Heart left ventricle (tissue), 13 donors: Measurements from ENCODE around the gene KRTAP5-5.

Experiments
- POLR2A ChIP-seq, 2 donors: fragments of 450-650 bp; IDR thresholded peaks; one replicate each; pipeline ENCODE4 v1.6.1; 2017; ENCODE audit warnings: antibody characterized with exemption in 2 of 2, mild to moderate bottlenecking in 2 of 2, moderate library complexity in 2 of 2
- TF ChIP-seq, protein P1 (sequence below), 12 donors: fragments of 200-600 bp; sonication (generic) in 4 of 12; IDR thresholded peaks; one replicate each; pipeline versions ENCODE4 v1.5.0 to v1.8.0; 2018 to 2022; ENCODE audit warnings: antibody characterized with exemption in 12 of 12, mild to moderate bottlenecking in 5 of 12
- donor health status: ischemic (EF 13 %, LVEDD 7.1; RV severe dilation, severe dysfunction).
- donor health status: DM: no; HTN: yes; CAD: no.
- donor health status: DM: no; HTN: no; CAD: no.
- donor health status: ischemic (EF 25% LVEDD 6.9; RV normal size, moderate dysfunction).
- donor health status: ischemic (EF 25% LVEDD 5.7; RV mildly dilated, moderate dysfunction).
- donor health status: ischemic (EF 35%, LVEDD 5.7; RV mildly dilated, moderate dysfunction).
- donor health status: nonischemic (EF 11% LVEDD 7.7; RV severe dilation, severe dysfunction).
- donor health status: DM: yes; HTN: yes; CAD: no.
- donor health status: PGD.
- donor health status: ischemic (EF 29% LVEDD 5.4; RV normal size, mild dysfunction).
- donor health status: nonischemic (EF 23%, LVEDD 6.1; RV moderate dilation, normal function).

DNA sequence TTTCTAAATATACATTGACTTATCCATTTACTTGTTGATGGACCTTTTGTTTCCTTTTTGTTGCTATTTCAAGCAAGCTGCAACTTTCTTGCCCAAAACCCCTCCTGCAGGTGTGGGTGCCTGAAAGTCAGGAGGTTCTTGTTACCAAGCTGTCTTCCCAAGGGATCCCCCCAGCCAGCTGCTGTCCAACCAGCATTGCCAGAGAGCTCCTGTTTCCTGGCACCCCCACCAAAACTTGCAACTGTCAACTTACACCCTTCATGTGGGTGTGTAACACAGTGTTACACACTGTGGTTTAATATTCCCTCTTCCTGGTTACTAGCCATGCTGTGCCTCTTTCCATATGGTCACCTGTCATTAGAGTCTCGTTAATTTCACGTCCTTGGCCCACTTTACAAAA, 42.9 kb upstream of the KRTAP5-5 start:
- TF ChIP-seq POLR2A (IDR thresholded peaks at IDR 0.05): no peak
- TF ChIP-seq, protein P1, sequence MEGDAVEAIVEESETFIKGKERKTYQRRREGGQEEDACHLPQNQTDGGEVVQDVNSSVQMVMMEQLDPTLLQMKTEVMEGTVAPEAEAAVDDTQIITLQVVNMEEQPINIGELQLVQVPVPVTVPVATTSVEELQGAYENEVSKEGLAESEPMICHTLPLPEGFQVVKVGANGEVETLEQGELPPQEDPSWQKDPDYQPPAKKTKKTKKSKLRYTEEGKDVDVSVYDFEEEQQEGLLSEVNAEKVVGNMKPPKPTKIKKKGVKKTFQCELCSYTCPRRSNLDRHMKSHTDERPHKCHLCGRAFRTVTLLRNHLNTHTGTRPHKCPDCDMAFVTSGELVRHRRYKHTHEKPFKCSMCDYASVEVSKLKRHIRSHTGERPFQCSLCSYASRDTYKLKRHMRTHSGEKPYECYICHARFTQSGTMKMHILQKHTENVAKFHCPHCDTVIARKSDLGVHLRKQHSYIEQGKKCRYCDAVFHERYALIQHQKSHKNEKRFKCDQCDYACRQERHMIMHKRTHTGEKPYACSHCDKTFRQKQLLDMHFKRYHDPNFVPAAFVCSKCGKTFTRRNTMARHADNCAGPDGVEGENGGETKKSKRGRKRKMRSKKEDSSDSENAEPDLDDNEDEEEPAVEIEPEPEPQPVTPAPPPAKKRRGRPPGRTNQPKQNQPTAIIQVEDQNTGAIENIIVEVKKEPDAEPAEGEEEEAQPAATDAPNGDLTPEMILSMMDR (IDR thresholded peaks at IDR 0.05): no peak
